ENCODE measurements around the gene XXYLT1.

DNA sequence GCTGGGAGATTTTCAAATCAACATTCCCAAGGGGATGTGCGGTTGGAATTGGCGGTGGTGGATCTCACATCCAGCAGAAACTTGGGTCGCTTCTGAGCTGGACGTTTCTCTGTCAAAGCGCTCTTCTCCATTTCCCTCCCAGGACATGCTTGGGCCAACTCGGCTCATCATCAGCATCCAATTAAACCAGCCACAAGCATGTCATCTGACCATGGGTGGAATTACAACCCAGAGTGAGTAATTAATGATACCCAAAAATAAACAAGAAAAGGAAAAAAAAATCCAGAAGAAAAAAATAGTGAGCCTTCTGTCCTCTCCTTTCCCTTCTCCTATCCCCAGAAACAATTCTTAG lies 111.2 kb downstream of the XXYLT1 start:
- no peak for TF ChIP-seq EZH2phosphoT487 (IDR thresholded peaks at IDR 0.05; ENCODE audit: borderline replicate concordance, low read length)
- TF ChIP-seq, protein P1, sequence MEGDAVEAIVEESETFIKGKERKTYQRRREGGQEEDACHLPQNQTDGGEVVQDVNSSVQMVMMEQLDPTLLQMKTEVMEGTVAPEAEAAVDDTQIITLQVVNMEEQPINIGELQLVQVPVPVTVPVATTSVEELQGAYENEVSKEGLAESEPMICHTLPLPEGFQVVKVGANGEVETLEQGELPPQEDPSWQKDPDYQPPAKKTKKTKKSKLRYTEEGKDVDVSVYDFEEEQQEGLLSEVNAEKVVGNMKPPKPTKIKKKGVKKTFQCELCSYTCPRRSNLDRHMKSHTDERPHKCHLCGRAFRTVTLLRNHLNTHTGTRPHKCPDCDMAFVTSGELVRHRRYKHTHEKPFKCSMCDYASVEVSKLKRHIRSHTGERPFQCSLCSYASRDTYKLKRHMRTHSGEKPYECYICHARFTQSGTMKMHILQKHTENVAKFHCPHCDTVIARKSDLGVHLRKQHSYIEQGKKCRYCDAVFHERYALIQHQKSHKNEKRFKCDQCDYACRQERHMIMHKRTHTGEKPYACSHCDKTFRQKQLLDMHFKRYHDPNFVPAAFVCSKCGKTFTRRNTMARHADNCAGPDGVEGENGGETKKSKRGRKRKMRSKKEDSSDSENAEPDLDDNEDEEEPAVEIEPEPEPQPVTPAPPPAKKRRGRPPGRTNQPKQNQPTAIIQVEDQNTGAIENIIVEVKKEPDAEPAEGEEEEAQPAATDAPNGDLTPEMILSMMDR (IDR thresholded peaks at IDR 0.05; ENCODE audit: low read depth, low read length, poor library complexity, severe bottlenecking): no peak

All from DOHH2 (cell line).